Pancreas (tissue), 10 donors: ENCODE measurements around the gene UNC13B. TPM values are rescaled to one million over a fixed set of nuclear protein-coding genes. Genes with fewer than 3 reads are reported as not detected.

Experiments used
- ATAC-seq, 4 donors: fragments of 200-7000 bp; cut with Tn5 transposase; one replicate each; pipeline versions ENCODE4 v1.8.0 to v1.9.1; 2020; ENCODE audit warnings: mild to moderate bottlenecking in 4 of 4, moderate library complexity in 4 of 4
- DNase-seq, 6 donors: peaks; one replicate each; pipeline ENCODE4 v3.0.0-alpha.2; 2020
- FAIRE-seq: peaks from 2 replicates; lab custom pipeline; 2012; peaks lifted over from hg19 to GRCh38; lab: Jason Lieb, UNC
- H3K27ac ChIP-seq, 4 donors: fragments of 200-600 bp; sonication (generic); 1 replicate in 3 of 4; 2 replicates in 1 of 4; pipeline versions ENCODE4 v1.5.0 to v1.8.0; 2020
- H3K27me3 ChIP-seq, 4 donors: fragments of 200-600 bp; one replicate each; pipeline ENCODE4 v1.8.0; 2021
- H3K36me3 ChIP-seq, 3 donors: fragments of 200-600 bp; sonication (generic) in 1 of 3; one replicate each; pipeline versions ENCODE4 v1.5.0 to v1.8.0; 2020 to 2021
- H3K4me1 ChIP-seq, 3 donors: fragments of 200-600 bp; one replicate each; pipeline ENCODE4 v1.8.0; 2021
- H3K4me3 ChIP-seq, 4 donors: fragments of 200-600 bp; sonication (generic) in 2 of 4; one replicate each; pipeline versions ENCODE4 v1.5.0 to v1.8.0; 2020 to 2021
- H3K9me3 ChIP-seq, 4 donors: fragments of 200-600 bp; one replicate each; pipeline ENCODE4 v1.8.0; 2021
- WGBS, 2 donors: extraction: QIAGEN DNeasy Blood & Tissue Kit; methylation state at CpG; one replicate each; pipeline ENCODE4 v1.1.7; 2013; 5-methylcytosine and 5-hydroxymethylcytosine counted together
- intact Hi-C, 3 donors: fragments of 100-400 bp; cut with DNase I; formaldehyde crosslinking; loops; one replicate each; pipeline versions ENCODE4 v1.11.1 to v1.14.2; 2022
- polyA plus RNA-seq, 2 donors: library from polyadenylated mRNA; stranded (reverse); fragments of 200-250 nt; gene quantifications; one replicate each; pipeline ENCODE4 v1.2.3, GENCODE V29; 2013
- total RNA-seq, 6 donors: library from RNA; stranded (reverse); fragmentation: NEBNext Ultra II Directional in 4 of 6; extraction: Animal tissue kit (Norgen Biotek cat#: 25700) in 4 of 6; gene quantifications; one replicate each; pipeline versions ENCODE4 v1.2.1 to v1.2.4, GENCODE V29; 2021 to 2023
- TF ChIP-seq, protein P1 (sequence below), 4 donors: fragments of 200-600 bp; sonication (generic) in 3 of 4; IDR thresholded peaks; one replicate each; pipeline versions ENCODE4 v1.5.0 to v1.8.0; 2021; ENCODE audit warnings: antibody characterized with exemption in 4 of 4
- donor health status: healthy with polysubstance abuse.
- donor health status: DM: no; HTN: no; CAD: no; lungs with moderate emphysema.
- donor health status: DM: no; HTN: no; CAD: no.
- donor health status: control.
- donor health status: control.
- donor health status: Bipolar disorder and iron deficiency.
- donor health status: DM: yes; HTN: yes; CAD: no.
- donor health status: DM: no; HTN: no; CAD: no.
- donor health status: DM: no; HTN: no; CAD: no.
- donor health status: DM: yes; HTN: yes; CAD: no.

The UNC13B gene
- total and polyA plus RNA-seq, 8 donors = 13.3 to 33.8 (median 26.1) TPM

DNA sequence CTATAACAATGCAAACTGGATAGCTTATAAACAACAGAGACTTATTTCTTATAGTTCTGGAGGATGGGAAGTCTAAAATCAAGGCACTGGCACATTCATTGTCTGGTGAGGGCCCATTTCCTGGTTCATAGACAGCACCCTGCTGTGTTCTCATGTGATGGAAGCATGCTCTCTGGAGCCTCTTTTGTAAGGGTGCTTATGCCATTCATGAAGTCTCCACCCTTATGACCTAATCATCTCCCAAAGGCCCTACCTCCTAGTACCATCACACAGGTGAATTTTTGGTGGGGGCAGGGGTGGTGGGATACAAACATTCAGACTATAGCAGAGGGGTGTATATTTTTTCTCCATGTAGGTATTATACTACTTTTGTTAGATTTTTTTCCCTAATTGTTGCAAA is 92.4 kb downstream of the UNC13B start:
- ATAC-seq (no peak), FAIRE-seq (no peak), DNase-seq (no peak)
- H3K4me1 ChIP-seq = peaks cover 11 to 34% (median 25%) of the 10 kb centered on the region in 3 donors
- no peaks in the 10 kb centered on the region for H3K9me3 ChIP-seq
- H3K36me3 ChIP-seq = no peaks in the 10 kb centered on the region
- H3K27me3 ChIP-seq = no peaks in the 10 kb centered on the region
- intact Hi-C loops = no loop called here
- no peak overlapping the region for H3K27ac ChIP-seq
- H3K4me3 ChIP-seq = no peak overlapping the region
- TF ChIP-seq, protein P1, sequence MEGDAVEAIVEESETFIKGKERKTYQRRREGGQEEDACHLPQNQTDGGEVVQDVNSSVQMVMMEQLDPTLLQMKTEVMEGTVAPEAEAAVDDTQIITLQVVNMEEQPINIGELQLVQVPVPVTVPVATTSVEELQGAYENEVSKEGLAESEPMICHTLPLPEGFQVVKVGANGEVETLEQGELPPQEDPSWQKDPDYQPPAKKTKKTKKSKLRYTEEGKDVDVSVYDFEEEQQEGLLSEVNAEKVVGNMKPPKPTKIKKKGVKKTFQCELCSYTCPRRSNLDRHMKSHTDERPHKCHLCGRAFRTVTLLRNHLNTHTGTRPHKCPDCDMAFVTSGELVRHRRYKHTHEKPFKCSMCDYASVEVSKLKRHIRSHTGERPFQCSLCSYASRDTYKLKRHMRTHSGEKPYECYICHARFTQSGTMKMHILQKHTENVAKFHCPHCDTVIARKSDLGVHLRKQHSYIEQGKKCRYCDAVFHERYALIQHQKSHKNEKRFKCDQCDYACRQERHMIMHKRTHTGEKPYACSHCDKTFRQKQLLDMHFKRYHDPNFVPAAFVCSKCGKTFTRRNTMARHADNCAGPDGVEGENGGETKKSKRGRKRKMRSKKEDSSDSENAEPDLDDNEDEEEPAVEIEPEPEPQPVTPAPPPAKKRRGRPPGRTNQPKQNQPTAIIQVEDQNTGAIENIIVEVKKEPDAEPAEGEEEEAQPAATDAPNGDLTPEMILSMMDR (IDR thresholded peaks at IDR 0.05) = no peak

DNA sequence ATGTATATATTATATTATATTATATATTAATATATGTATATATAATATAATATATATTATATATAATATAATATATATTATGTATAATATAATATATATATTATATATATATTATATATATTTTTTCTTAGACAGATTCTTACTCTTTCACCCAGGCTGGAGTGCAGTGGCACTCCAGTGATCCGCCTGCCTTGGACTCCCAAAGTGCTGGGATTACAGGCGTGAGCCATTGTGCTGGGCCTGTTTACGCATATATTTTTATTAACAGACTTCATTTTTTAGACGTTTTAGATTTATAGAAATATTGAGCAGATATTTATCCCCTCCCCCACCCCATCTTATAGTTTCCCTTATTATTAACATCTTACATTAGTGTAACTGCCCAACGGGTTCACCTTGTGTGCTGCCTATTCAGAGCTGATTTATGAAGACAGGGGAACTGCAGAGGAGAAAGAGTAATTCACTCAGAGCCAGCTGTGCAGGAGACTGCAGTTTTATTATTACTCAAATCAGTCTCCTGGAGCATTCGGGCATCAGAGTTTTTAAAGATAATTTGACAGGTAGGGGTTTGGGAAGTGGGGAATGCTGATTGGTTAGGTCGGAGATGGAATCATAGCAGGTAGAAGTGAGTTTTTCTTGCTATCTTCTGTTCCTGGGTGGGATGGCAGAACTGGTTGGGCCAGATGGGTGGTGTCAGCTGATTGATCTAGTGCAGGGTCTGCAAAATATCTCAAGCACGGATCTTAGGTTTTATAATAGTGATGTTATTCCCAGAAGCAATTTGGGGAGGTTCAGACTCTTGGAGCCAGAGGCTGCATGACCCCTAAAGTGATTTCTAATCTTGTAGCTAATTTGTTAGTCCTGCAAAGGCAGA is 93.4 kb downstream of the UNC13B start:
- H3K4me1 ChIP-seq = peaks cover 11 to 35% (median 25%) of the 10 kb centered on the region in 3 donors
- 54 to 58% methylated on average over 8 of the region's 8 CpGs for WGBS, 2 donors
- no peak for DNase-seq
- no peak overlapping the region for H3K27ac ChIP-seq
- no peak for ATAC-seq
- TF ChIP-seq, protein P1 (IDR thresholded peaks at IDR 0.05) = no peak
- no peaks in the 10 kb centered on the region for H3K27me3 ChIP-seq
- no peak for FAIRE-seq
- no peaks in the 10 kb centered on the region for H3K36me3 ChIP-seq
- no peak overlapping the region for H3K4me3 ChIP-seq
- H3K9me3 ChIP-seq = no peaks in the 10 kb centered on the region
- intact Hi-C loops = no loop called here

DNA sequence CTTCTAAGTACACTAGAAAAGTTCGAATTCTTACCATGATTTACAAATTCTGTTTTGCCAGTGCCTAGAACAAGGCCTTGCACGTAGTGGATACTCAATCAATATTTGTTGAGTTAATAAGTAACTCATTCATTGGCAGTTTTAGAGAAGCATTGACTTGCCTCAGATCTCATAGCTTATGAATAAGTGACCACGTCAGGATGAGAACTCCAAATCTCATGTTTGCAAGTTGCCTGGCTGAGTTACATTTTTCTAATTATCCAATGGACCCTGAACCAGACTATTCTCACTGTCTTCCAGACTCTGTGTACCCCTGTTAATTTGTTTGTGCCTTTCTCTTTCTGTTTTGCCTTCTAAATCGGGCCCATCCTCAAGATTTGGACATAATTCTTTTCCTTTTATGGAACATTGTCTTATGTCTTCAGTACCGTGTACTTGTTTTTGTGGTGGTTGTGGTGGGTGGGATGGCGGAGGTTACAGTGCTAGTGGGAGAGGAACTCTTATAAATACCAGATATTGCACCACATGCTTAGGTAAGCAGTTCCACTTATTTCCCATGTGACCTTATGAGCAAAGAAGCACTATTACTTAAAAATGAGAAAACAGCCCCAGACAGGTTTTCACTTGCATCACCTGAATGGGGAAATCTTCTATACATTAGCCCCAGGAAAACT is 96.3 kb downstream of the UNC13B start:
- H3K4me3 ChIP-seq = peak overlapping the region in 1 of 4 donors; percentile 10
- DNase-seq = no peak
- no peaks in the 10 kb centered on the region for H3K27me3 ChIP-seq
- TF ChIP-seq, protein P1 (IDR thresholded peaks at IDR 0.05) = no peak
- peak overlapping the region; percentile 13 to 81 (median 46) for H3K27ac ChIP-seq
- no peaks in the 10 kb centered on the region for H3K36me3 ChIP-seq
- H3K4me1 ChIP-seq = peaks cover 11 to 35% (median 25%) of the 10 kb centered on the region in 3 donors
- FAIRE-seq = no peak
- WGBS, 2 donors = 25% methylated on average over 6 of the region's 6 CpGs
- intact Hi-C loops = no loop called here
- ATAC-seq = peak; percentile 92 to 96 (median 94)
- no peaks in the 10 kb centered on the region for H3K9me3 ChIP-seq

DNA sequence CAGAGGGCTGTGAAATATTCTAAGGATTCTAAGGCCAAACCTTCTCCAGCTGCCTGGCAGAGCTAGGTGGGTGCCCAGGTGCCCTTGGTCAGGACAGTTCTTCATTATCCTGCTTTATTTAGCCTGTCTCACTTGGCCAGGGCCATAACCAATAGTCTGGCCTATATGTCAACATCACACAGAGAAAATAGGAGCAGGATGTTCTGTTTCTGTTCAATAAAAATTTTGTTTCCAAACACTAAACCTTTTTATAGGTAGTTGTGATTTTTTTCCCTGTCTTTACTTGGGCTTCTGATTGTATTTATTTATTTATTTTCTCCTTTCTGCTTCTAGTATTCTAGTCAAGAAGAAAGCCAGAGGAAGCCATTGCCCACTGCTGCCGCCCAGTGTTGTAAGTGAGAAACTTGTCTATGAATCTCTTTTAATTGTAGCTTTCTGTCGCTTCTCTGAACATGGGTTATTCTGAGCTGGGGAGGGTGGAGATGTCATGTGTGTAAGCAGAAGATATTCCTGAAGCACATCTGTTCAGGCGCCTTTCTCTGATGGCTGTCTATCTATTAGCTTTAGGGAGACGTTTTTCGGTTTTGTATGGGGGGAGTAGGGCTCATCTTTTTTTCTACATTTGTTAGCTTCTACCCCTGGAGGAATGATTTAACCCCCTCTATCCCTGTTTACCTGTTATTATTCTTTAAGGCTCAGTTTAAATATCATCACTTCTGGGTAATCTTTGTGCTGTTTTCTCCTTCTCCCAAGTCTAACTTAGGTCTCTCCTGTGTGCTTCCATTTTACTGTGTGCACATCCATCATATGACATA is 97.1 kb downstream of the UNC13B start:
- H3K4me1 ChIP-seq = peaks cover 11 to 35% (median 25%) of the 10 kb centered on the region in 3 donors
- WGBS, 2 donors = 9 to 14% methylated on average over 5 of the region's 5 CpGs
- H3K36me3 ChIP-seq = no peaks in the 10 kb centered on the region
- intact Hi-C loops = no loop called here
- peak; percentile 83 for FAIRE-seq
- no peaks in the 10 kb centered on the region for H3K9me3 ChIP-seq
- H3K4me3 ChIP-seq = no peak overlapping the region
- DNase-seq = peak; percentile 56 to 77 (median 69)
- peak; percentile 84 to 92 (median 90) for ATAC-seq
- no peaks in the 10 kb centered on the region for H3K27me3 ChIP-seq
- peak overlapping the region; percentile 13 to 81 (median 46) for H3K27ac ChIP-seq
- TF ChIP-seq, protein P1 (IDR thresholded peaks at IDR 0.05) = peak; percentile 18 to 54 (median 43)
